H1 (cell line): ENCODE data around the gene HSPB1. TPM values are rescaled to one million over a fixed set of nuclear protein-coding genes. Genes with fewer than 3 reads are reported as not detected.

Experiments
- CBX5 ChIP-seq: fragments of 300-800, 300-1000 bp; sonication (generic); IDR thresholded peaks from 2 replicates; pipeline ENCODE4 v1.7.1; 2016; ENCODE audit warnings: antibody characterized with exemption, low read length, low read depth
- CHD7 ChIP-seq: fragments of 300-600 bp; sonication (generic); IDR thresholded peaks from 2 replicates; pipeline ENCODE4 v1.7.1; 2012; ENCODE audit warnings: low read length, moderate library complexity, mild to moderate bottlenecking, inconsistent platforms; ENCODE audit not compliant: insufficient replicate concordance
- POLR2AphosphoS5 ChIP-seq: IDR thresholded peaks from 2 replicates; pipeline ENCODE4 v1.6.1; 2011; ENCODE audit warnings: low read depth, low read length
- POU5F1 ChIP-seq: IDR thresholded peaks from 2 replicates; pipeline ENCODE4 v1.6.1; 2011; ENCODE audit warnings: low read depth, mild to moderate bottlenecking, low read length, moderate library complexity
- RXRA ChIP-seq: IDR thresholded peaks from 2 replicates; pipeline ENCODE4 v1.6.1; 2011; ENCODE audit warnings: low read depth, mild to moderate bottlenecking, low read length, moderate library complexity; ENCODE audit not compliant: insufficient read depth
- SUZ12 ChIP-seq: fragments of 200-600 bp; sonication (generic); IDR thresholded peaks from 2 replicates; pipeline ENCODE4 v1.6.1; 2012; ENCODE audit warnings: mild to moderate bottlenecking, inconsistent platforms, low read length, moderate library complexity, mixed read lengths
- TEAD4 ChIP-seq: IDR thresholded peaks from 2 replicates; pipeline ENCODE4 v1.6.1; 2012; ENCODE audit warnings: low read depth, low read length, inconsistent platforms, mixed read lengths
- polyA plus RNA-seq, 7 experiments: library from polyadenylated mRNA; depleted of rRNA in 3 of 7; stranded (reverse) in 5 of 7; unstranded in 2 of 7; fragments of >200 nt in 5 of 7; fragments of 200-250 nt in 2 of 7; gene quantifications; 1 replicate in 5 of 7; 2 replicates in 1 of 7; 4 replicates in 1 of 7; pipeline versions ENCODE4 v1.2.1 to v1.2.3, GENCODE V29; 2011 to 2013; ENCODE audit warnings: missing spikeins in 2 of 7, mixed read lengths in 2 of 7
- total RNA-seq: library from RNA; stranded (reverse); fragmentation: NEBNext Ultra II Directional; extraction: Animal tissue kit (Norgen Biotek cat#: 25700); gene quantifications from 2 replicates; pipeline ENCODE4 v1.2.1, GENCODE V29; 2021
- TF ChIP-seq, protein P1 (sequence below): IDR thresholded peaks from 2 replicates; pipeline ENCODE4 v1.6.1; 2012; ENCODE audit warnings: low read length, inconsistent platforms

HSPB1 gene
- total and polyA plus RNA-seq, 2 of the 8 experiments (the other 6 are each of a cell fraction or from before 2014, with no cell fraction given) = 165 to 254 TPM

DNA sequence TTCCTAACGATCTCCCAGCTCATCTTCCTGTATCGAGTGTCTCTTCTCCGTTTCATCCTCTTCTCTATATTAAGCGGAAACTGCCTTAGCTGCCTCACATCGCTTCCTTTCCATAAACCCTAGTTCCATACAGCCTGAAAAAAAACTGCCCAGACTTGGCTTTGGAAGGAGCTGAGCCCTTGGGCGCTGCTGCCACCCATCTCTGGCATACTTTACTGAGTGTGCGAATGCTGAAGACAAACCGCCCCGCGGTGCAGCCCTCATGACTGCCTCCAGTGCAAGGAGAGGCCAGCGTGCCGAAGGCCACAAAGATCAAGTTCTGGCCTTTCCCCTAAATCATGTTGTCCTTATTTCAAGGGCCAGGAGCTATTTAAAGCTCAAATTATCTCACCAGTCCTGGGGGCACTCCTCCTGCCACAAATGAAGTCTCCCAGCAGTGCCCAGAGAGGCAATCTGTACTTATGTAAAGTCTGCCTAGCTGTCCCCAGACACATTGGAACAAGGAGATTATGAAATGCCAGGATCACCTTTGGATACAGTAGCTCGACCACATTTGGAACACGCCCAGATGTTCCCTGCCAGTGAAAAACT is 31.1 kb downstream of the HSPB1 start (continued):
- TF ChIP-seq CHD7 = no peak
- no peak for TF ChIP-seq RXRA
- TF ChIP-seq CBX5 = no peak
- no peak for TF ChIP-seq POU5F1
- TF ChIP-seq, protein P1, sequence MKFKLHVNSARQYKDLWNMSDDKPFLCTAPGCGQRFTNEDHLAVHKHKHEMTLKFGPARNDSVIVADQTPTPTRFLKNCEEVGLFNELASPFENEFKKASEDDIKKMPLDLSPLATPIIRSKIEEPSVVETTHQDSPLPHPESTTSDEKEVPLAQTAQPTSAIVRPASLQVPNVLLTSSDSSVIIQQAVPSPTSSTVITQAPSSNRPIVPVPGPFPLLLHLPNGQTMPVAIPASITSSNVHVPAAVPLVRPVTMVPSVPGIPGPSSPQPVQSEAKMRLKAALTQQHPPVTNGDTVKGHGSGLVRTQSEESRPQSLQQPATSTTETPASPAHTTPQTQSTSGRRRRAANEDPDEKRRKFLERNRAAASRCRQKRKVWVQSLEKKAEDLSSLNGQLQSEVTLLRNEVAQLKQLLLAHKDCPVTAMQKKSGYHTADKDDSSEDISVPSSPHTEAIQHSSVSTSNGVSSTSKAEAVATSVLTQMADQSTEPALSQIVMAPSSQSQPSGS = no peak
- no peak for TF ChIP-seq SUZ12
- TF ChIP-seq POLR2AphosphoS5 = no peak
- TF ChIP-seq TEAD4 = no peak
